Stimulated activated CD4-positive, alpha-beta T cell treated with anti-CD3 and anti-CD28 coated beads, TNF-alpha, amount 100 ng/mL, for 48 hours (primary cell): ENCODE measurements around the gene FAM222A.

Experiments
- DNase-seq, 3 donors: peaks; one replicate each; pipeline ENCODE4 v3.0.0-alpha.2; 2020; ENCODE audit warnings: low read depth in 3 of 3

FAM222A gene

DNA sequence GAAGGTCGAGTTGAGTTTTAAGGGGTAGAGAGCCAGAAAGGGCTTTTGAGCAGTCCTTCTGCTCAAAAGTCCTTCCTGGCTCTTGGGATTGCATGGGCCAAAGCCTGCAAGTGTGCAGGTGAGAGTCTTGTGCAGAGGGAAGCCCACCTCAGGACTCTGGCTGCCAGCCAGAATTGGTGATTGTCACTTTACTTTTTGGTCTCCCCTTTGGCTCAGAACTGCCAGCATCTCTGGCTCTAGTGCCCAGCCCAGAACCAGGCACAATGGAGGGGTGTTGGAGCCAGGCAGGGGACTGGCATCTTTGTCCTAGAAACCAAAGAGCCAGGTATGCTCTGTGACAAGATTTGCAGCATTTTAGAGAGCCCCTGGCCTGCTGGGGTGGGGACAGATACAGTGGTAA, 23.5 kb downstream of the FAM222A start:
- no peak for DNase-seq

DNA sequence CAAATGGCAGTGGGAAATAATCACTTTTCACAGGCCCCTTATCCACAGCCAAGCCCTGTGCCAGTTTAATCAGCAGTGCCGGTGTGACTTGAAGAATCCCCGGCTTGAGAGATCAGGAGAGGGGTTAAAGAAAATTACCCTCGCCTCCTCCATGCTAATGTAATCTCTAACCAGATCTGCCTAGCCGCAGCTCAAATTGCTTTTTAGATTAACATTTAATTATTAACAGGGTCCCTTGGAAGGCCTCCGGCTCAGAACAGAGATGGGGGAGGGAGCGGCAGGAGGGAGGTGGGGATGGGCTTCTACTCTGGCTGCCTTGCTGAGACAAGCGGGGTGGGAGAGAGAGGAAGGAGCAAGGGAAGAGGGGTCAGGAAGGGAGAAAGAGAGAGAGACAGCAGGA, 24.0 kb downstream of the FAM222A start:
- DNase-seq = no peak

DNA sequence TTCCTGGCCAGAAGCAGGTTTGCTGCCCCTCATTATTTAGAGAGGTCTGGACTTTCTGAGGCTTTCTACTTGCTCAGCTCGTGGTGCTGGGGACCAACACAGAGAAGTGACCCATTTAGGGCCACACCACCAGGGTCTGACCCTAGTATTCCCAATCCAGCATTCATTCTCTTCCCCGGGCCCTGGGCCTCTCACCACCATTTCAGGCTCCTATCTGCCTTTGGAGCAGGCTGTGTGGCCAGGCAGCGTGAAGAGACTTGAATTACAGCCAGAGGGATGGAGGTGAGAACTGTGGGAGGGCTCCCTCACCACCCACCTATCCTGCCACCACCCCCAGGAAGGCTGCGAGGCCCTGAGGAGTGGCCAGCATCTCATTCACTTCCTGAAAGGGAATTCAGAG, 24.6 kb downstream of the FAM222A start:
- DNase-seq = no peak

DNA sequence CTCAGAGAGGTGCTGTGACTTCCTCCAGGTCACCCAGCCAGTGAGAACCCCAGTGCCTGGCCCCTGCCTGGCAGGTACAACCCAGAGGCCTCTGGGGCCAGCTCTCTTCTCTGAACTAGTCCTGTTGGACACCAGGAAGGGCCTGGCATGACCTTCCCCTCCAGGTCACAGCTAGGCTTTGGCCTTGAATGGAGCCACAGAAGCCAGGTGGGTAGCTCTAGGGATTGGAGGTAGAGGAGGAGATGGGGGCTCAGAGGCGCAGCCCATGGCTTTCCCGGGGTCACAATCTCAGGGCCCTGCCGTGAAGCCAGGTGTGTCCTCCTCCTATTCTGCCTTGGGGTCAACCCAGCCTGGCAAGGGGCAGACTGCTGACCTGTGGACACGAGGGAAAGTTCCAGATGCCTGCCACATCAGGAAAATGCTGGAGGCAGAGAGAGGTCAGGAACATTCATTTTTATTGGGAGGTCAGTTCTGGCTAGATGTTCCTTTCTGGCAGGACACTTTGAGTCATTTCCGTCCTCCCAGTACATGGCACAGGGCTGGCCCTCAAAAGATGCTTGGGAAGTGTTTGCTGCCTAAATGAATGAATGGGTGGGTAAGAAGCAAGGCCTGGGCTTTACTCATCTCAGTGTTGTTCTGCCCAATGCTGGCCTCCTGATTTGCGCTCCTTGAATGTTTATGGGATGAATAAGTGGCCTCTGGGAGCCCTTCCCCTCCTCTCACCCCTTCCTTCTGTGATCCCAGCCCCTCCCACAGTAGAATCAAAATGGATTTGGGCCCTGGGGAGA, 25.4 kb downstream of the FAM222A start:
- no peak for DNase-seq

DNA sequence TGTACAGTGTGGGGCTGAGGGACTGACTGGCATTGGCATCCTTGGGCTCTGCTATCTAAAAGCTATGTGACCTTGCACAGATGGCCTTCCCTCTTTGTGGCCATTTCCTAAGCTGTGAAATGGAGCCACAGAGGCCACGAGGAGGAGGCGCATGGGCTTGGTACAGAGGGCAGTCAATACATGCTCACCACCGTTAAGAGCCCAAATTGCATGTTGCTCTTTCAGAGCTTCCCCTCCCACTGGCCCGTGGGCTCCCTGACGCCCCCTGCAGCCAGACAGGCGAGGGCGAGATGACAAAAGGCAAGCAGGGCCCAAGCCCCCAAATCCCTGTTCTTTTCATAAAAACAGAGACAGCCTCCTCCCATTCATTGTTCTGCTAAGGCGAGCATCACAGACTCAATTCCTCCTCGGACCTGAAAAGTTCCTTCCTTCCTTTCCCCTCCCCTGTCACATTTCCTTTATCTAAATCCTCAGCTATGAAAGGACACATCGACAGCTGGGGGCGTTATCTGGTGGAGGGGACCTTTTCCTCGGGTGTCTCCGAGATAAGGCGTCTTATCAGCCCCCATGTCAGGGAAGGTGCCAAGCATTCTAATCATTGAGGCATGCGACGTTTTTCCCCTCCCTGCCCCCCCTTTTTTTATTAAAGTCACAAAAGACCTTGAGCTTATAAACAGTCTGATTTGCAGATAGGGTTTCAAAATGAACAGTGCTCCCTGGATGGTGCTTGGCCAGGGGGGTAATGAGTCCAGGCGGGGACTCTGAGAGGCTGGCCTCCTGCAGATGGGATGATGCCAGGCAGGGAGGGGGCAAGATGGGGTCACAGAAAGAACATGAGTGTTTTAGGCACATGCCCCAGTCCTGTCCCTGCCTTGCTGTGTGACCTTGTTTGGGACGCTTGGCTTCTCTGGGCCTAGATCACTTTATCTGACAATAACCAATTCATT, 26.4 kb downstream of the FAM222A start:
- no peak for DNase-seq

DNA sequence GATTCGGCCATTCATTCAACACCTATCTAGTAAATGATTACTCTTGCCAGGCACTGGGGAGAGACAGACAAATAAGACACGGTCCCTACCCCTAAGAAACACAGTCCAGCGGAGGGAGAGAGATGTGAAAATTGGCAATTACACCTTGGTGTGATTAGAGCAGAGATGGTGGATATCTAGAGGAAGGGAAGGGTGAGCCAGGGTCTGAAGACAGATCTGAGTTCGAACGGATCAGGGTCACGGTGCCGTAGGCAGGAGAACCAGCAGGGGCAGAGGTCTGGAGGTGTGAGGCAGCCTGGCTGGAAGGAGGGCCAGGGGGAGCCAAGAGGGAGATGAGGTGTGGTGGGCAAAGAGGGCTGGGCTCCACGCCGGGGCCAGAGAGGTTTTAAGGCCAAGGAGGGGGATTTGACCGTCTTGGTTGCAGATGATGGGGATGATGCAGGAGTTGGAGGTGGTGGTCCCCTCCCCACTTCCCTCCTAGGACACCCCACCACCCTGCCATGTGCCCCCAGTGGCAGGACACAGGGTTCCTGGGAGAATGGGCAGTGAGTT, 27.1 kb downstream of the FAM222A start:
- DNase-seq = no peak

DNA sequence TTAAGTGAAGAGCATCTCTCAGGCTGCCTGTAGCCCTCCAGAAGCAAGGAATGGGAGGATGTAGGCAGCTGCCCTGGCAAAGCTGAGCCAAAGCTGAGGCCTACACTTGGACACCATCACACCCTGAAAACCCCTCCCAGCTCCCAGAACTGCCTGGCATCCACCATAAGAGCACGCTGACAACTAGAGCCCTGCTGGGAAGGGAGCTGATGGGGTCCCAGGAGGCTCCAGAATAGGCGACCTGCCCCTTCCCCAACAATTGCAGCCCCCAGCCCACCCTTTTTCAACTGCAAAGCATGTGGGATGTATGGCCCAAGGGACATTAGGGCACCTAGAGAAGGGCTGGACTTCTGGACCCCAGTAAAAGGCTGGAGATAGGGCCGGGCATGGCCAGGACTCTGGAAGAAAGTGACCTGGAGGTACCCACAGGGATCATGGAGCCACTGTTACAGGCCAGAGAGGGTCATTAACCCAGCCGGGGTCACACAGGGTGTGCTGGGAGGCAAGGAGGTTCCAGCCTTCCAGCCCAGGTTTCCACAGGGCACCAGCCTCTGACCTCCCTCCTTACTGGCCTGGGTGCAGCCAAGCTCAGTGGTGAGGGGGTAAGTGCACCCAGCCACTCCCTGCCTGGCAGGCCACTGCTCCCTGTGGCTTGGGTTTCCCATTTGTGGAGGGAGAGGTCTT, 27.8 kb downstream of the FAM222A start:
- no peak for DNase-seq

DNA sequence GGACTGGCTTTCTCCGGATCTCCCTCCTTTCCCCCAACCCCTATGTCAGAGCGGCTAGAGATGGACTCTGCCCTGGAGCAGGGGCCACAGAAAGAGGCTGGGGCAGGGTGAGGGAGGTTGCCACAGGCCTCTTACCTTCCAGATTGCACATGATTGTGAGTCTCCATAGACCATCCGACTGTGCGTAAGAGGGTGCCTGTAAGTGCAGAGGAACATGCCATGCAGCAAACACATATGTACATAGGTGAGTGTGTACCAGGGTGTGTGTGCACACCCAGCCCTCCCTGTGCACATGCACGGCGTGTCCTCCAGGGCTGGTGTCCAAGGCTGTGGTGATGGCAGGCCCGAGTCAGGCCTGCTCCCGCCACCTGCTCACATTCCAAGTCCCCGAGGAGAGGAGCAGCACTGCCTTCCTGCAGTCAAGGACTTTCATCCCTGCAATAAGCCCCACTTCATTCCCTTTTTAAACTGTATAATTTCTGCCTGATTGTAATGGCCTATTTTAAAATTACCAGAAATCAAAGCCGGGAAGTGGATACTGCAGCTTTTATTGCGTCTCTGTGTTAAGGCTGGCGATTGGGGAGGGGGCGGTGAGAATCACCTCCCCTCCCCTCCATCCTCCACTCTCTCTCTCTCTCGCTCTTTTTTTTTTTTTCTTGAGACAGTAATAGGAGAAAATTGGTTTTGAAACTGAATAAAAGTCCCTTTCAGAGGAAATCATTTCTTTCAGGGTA, 28.5 kb downstream of the FAM222A start:
- no peak for DNase-seq

DNA sequence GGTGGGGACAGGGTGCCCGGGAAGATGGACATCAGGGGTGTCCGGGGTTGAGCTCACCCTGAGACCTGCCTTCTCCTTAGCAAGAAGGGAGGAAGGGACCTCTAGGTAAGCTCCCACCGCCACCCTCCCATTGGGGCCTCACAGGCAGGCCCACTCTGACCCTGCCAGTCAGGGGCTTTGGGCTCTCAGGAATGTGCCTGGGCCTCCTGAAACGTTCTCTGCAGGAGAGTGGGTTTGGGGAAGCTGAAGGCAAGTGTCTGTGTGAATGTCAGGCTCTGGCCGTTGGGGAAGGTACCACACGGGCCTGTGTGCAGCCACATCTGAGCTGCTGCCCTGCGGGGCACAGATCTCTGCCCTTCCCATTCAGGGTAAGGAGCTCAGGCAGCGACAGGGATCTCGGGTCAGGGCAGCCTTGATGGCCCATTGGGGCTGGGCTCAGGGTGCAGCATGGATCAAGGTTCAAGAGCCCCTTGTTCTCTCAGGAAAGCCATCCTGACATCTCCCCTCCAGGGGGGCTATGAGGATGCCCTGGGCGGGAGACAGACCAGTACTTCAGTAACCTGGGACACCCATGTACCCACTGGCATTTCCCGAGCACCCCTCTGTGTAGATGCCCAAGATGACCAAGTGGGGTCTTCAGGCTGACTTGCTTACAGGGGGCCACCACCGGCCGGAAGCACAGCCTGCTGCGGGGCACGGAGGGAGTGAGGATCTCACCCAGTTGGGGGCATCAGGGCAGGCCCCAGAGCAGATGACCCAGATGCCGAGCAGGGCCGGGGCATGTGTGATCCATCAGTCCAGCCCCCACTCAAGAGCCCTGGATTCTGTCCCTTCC, 29.7 kb downstream of the FAM222A start:
- DNase-seq = no peak

DNA sequence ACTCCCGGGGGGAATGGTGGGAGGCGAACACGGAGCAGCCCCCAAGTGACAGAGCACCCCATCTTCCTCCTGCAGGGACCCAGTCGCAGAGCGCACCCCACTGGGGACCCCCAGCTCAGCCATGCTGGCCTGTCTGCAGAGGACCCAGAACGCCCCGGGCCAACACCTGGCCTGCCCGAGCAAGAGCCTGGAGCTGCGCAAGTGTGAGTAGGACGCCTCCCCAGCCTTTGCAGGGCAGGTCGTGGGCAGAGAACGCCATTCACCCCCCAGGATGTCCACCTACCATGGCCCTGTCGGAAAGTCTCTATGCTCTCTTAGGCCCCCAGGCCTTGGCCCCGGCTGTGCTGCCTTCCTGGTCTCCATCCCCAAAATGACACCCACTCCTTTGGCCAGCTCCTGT, 30.4 kb downstream of the FAM222A start:
- DNase-seq = no peak

DNA sequence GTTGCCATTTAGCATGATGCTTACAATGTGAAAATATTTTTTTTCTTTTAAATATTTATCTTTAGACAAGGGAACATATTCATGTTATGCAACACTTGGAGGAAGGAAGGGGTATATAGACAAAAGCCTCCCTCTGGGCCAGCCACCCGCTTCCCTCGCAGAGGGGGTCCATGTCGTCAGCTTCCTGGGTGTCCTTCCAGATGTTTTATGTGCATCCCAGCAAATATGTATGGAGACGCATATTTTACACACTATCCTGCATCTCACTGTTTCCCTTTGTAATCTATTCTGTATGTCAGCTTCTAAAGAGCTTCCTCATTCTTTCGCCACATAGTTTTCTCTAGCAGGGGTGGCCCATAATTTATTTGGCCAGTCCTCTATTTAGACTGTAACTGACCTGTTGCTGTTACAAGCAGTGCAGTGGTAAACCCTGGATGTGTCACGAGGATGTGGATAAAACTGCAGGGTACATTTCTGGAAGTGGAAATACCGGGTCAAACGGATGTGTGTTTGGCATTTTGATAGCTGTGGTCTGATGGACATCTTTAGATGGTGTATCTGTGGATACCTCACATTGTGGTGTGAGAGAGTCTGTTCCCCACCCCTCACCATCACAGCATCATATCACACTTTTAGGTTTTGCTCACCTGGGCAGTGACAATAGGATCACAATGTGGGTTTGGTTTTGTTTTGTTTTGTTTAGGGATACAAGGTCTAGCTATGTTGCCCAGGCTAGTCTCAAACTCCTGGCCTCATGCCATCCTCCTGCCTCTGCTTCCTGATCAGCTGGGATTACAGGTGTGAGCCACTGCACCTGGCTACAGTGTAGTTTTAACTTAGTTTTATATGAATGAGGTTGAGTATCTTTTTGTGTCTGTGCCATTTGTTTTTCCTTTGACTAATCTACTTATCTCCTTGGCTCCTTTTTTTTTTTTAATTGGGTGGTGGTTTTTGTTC, 31.6 kb downstream of the FAM222A start:
- DNase-seq = no peak

DNA sequence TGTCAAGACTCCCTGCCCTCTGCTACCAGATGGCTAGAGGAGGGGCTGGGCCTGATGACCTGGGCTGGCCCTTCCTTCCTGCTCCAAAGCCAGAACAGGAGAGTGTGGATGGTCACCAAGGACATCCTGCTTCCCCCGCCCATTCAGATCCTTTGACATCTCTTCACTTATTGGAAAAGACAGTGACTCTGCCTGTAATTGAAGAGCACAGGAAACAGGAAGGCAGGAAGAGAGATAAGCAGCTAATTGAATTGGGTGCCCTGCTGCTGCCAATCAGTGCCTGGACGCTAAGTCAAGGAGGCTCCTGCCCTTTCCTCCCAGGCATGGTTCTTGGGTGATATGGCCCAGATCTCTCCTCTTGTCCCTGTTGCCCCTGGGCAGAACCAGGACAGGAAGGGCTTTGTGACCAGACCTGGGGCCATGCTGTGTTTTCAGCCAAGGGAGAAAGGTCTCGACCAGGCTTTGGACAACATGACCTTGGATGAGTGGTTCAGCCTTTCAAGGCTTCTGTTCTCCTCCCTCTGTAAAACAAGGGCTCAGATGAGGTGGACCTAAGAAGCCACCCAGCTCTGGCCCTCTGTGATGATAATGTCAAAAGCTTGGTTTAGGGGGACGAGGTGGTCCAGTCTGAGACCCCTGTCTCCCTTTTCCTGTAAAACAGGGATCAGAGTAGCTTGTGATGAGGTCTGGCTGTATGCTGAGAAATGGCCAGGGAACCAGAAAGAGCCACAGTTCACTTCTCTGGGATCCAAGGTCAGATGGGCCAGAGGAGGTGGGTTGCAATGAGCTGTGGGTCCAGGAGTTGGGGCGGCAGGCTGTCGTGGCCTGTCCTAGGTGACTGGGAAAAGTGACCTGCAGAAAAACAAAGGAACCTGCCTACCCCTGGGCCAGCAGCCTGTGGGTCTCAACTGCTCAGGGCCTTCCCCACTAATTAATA, 38.8 kb downstream of the FAM222A start:
- no peak for DNase-seq

DNA sequence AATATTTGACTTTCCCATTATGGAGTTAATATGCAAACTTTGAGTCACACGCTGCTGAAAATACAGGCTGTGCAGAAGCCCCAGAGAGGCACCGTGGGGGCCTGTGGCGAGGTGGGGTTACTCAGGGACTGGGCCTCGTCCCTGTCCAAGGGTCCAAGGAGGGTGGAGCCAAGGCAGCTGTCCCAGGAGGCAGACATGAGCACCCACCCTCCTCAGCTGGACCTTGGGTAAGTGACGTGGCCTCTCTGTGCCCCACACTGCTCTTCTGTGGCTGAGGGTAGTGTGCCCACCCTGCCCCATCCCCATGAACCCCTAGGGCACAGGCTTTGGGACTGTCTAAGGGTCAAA, 39.4 kb downstream of the FAM222A start:
- no peak for DNase-seq

DNA sequence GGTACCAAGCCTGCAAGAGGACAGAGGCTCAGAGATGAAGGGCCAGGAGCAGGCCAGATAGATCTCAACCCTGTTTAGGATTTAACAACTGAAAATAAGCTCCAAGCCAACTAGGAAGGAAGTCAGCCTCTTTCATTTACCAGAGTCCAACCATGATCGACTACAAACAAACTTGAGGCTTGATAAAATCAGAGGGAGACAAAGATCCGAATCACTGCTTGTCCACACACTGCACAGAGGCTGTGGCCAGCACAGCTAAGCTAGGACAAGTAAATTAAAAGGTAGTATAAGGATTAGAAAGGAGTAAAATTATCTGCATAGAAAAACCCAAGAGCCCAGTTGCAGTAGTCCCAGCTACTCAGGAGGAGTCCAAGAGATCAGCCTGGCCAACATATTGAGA, 40.3 kb downstream of the FAM222A start:
- DNase-seq = no peak

DNA sequence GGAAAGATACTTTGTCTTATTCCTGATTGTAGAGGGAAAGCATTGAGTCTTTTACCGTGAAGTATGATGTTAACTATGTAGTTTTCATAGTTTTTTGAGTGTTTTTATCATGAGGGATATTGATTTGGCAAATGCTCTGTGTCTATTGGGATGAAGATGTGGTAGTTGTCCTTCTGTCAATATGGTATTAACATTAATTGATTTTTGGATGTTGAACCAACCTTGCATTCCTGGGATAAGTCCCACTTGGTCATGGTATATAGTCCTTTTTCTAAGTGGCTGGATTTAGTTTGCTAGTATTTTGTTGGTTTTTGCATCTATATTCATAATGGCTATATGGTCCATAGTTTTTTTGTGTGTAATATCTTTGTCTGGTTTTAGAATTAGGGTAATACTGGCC, 42.8 kb downstream of the FAM222A start:
- DNase-seq = no peak

DNA sequence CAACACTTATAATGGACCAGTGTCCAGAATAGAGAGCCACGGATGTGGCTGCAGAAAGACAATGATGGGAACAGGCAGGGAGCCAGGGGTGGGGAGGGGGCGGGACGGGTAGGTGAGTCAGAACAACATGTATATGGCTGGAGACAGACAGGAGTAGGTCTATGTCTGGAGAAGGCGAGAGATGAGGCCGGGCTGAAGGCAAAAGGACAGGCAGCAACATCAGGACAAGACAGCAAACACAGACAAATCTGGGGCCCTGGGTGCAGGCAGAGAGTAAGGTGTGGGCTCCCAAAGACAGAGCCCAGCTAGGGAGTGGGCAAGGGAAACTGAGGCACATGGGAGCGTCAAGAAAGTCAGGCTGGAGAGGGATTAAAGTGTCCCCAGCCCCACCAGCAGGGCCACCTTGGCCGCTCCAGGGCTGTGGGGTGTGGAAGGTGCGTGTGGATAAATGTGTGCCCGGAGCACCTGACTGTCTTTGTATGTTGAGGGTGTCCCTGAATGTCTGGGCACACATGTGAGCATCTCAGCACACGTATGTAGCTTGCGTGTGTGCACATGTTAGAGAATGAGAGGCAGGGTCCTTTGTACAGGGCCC, 44.1 kb downstream of the FAM222A start:
- DNase-seq = no peak

DNA sequence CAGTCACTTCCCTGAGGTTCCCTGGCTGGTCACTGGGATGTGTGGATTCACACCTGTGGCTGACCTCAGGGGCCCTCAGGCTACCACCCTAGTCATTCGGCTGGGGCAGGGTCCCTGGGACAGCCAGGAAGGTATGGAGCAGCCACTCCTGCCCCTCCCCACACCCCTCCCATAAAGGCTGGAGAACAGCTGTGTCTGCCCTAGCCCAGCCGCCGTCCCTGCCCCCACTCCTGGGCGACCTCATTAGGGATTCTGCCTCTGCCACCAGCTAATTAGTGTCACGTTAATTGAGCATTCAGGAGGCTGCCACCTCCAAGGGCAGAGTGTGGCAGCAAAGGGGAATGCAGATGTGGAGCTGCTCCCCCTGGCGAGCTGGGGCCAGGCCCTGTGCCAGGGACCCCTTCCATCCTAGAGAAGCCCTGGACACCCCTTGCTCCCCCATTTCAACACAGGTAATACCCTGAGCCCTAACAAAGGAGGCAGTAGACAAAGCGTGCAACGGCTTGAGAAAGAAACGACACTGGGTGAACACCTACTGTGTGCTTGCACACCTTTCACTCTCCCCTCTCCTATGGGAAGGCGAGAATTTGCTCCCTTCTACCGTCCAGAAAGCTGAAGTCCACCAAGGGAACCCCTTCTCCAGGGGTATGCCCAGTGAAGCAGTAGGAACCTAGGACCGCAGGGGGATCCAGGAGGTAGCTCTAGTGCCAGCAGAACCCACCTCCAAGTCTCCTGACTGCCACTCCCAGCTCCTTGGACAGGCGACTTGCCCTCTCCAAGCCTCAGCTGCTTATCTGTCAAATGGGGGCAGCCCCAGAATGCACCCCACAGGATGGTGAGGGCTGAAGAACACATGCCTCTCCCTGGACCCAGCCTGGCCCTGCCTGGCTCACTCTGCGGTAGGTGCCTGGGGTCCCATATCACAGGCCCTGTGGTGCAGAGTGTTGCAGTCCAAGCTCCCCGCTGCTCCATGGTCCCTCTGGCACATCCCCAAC, 45.1 kb downstream of the FAM222A start:
- no peak for DNase-seq
